Suprapubic skin (tissue), 4 donors: ENCODE results near the gene IPPK. TPM values are rescaled to one million over a fixed set of nuclear protein-coding genes. Genes with fewer than 3 reads are reported as not detected.
"Not testable (repeated sequence)": the region's sequence is repeated elsewhere in the genome, so short reads cannot be mapped to it uniquely, and the experiment has no call there.

Source experiments
- DNase-seq, 2 donors: peaks; one replicate each; pipeline ENCODE4 v3.0.0-alpha.2; 2019; ENCODE audit warnings: low spot score in 2 of 2
- H3K27ac ChIP-seq: fragments of 200-600 bp; sonication (generic); one replicate; pipeline ENCODE4 v1.5.1; 2019
- H3K27me3 ChIP-seq: fragments of 200-600 bp; sonication (generic); one replicate; pipeline ENCODE4 v1.5.1; 2019
- H3K36me3 ChIP-seq: fragments of 200-600 bp; sonication (generic); one replicate; pipeline ENCODE4 v1.5.1; 2019
- H3K4me1 ChIP-seq: fragments of 200-600 bp; sonication (generic); one replicate; pipeline ENCODE4 v1.5.1; 2019
- H3K4me3 ChIP-seq: fragments of 200-600 bp; sonication (generic); one replicate; pipeline ENCODE4 v1.5.1; 2019; ENCODE audit warnings: mild to moderate bottlenecking
- H3K9me3 ChIP-seq: fragments of 200-600 bp; sonication (generic); one replicate; pipeline ENCODE4 v1.5.1; 2019
- CTCF ChIP-seq, 2 donors: fragments of 200-600 bp in 1 of 2; fragments of 450-650 bp in 1 of 2; sonication (generic) in 1 of 2; IDR thresholded peaks; one replicate each; pipeline ENCODE4 v1.5.1; 2016 to 2019; ENCODE audit warnings: antibody characterized with exemption in 2 of 2, mild to moderate bottlenecking in 1 of 2, moderate library complexity in 1 of 2
- EP300 ChIP-seq: sonication (generic); formaldehyde crosslinking; IDR thresholded peaks from one replicate; pipeline ENCODE4 v1.6.1; 2017; ENCODE audit warnings: antibody characterized with exemption
- POLR2A ChIP-seq, 2 donors: fragments of 450-650 bp; IDR thresholded peaks; one replicate each; pipeline ENCODE4 v1.6.1; 2017; ENCODE audit warnings: antibody characterized with exemption in 2 of 2, mild to moderate bottlenecking in 2 of 2, moderate library complexity in 2 of 2
- POLR2AphosphoS5 ChIP-seq, 3 donors: sonication (generic); formaldehyde crosslinking; IDR thresholded peaks; one replicate each; pipeline ENCODE4 v1.6.1; 2017; ENCODE audit warnings: antibody characterized with exemption in 3 of 3
- WGBS: methylation state at CpG from one replicate; pipeline ENCODE4 v1.1.5; 2018; 5-methylcytosine and 5-hydroxymethylcytosine counted together
- total RNA-seq, 4 donors: library from RNA; depleted of rRNA; stranded (reverse); fragments of >200 nt; gene quantifications; one replicate each; pipeline ENCODE4 v1.1.0, GENCODE V29; 2016

IPPK gene
- total RNA-seq, 4 donors from 2014 or later: 45.0 to 53.6 (median 50.0) TPM

- no peak overlapping the region for H3K27ac ChIP-seq
- no peak for TF ChIP-seq EP300
- TF ChIP-seq CTCF (IDR thresholded peaks at IDR 0.05): no peak
- no peak for TF ChIP-seq POLR2AphosphoS5 (IDR thresholded peaks at IDR 0.05)
- TF ChIP-seq POLR2A (IDR thresholded peaks at IDR 0.05): no peak
- no peaks in the 10 kb centered on the region for H3K27me3 ChIP-seq
- 89% methylated on average over 9 of the region's 9 CpGs for WGBS
- DNase-seq: peak; percentile 52 to 67
- H3K4me3 ChIP-seq: no peak overlapping the region
- peaks cover 87% of the 10 kb centered on the region for H3K36me3 ChIP-seq
- H3K9me3 ChIP-seq: no peaks in the 10 kb centered on the region
- H3K4me1 ChIP-seq: peaks cover 15% of the 10 kb centered on the region
These were observed 36.2 kb downstream of the IPPK start for GRCh38 chr9:92633614-92634278.

GRCh38 chr9:92632641-92633040 lies 37.3 kb downstream of the IPPK start:
- TF ChIP-seq POLR2AphosphoS5 (IDR thresholded peaks at IDR 0.05): no peak
- no peak for TF ChIP-seq EP300
- no peak for TF ChIP-seq POLR2A (IDR thresholded peaks at IDR 0.05)
- no peak for TF ChIP-seq CTCF (IDR thresholded peaks at IDR 0.05)
- H3K27ac ChIP-seq: no peak overlapping the region
- peaks cover 82% of the 10 kb centered on the region for H3K36me3 ChIP-seq

GRCh38 chr9:92631452-92632343 lies 38.2 kb downstream of the IPPK start:
- TF ChIP-seq POLR2A (IDR thresholded peaks at IDR 0.05): no peak
- TF ChIP-seq CTCF (IDR thresholded peaks at IDR 0.05): no peak
- TF ChIP-seq POLR2AphosphoS5 (IDR thresholded peaks at IDR 0.05): no peak
- no peak for TF ChIP-seq EP300
- Histone ChIP-seq H3K36me3 (peaks cover 73% of the 10 kb centered on the region), H3K27me3 (no peaks in the 10 kb centered on the region), H3K27ac (no peak overlapping the region), H3K9me3 (no peaks in the 10 kb centered on the region), H3K4me3 (no peak overlapping the region), H3K4me1 (peaks cover 6% of the 10 kb centered on the region)
- 97% methylated on average over 13 of the region's 13 CpGs for WGBS
- DNase-seq: no peak

More at GRCh38 chr9:92632641-92633040, 37.3 kb downstream of the IPPK start:
- Histone ChIP-seq H3K27me3 (no peaks in the 10 kb centered on the region), H3K4me1 (peaks cover 6% of the 10 kb centered on the region), H3K4me3 (no peak overlapping the region), H3K9me3 (no peaks in the 10 kb centered on the region)
- DNase-seq: no peak
- 90% methylated on average over 5 of the region's 5 CpGs for WGBS

- TF ChIP-seq EP300 (no peak), POLR2A (IDR thresholded peaks at IDR 0.05) (no peak), POLR2AphosphoS5 (IDR thresholded peaks at IDR 0.05) (no peak), CTCF (IDR thresholded peaks at IDR 0.05) (no peak)
- DNase-seq: no peak
- Histone ChIP-seq H3K4me3 (no peak overlapping the region), H3K27me3 (no peaks in the 10 kb centered on the region), H3K4me1 (no peaks in the 10 kb centered on the region), H3K36me3 (peaks cover 57% of the 10 kb centered on the region), H3K9me3 (no peaks in the 10 kb centered on the region), H3K27ac (no peak overlapping the region)
- 72% methylated on average over 5 of the region's 5 CpGs for WGBS
These were observed 42.3 kb downstream of the IPPK start for GRCh38 chr9:92627651-92628050.

- no peaks in the 10 kb centered on the region for H3K9me3 ChIP-seq
- no peak for DNase-seq
- no peak overlapping the region for H3K27ac ChIP-seq
- no peak overlapping the region for H3K4me3 ChIP-seq
- peaks cover 6% of the 10 kb centered on the region for H3K4me1 ChIP-seq
- peaks cover 45% of the 10 kb centered on the region for H3K36me3 ChIP-seq
- H3K27me3 ChIP-seq: no peaks in the 10 kb centered on the region
- no peak for TF ChIP-seq POLR2AphosphoS5 (IDR thresholded peaks at IDR 0.05)
- TF ChIP-seq CTCF (IDR thresholded peaks at IDR 0.05): no peak
- no peak for TF ChIP-seq POLR2A (IDR thresholded peaks at IDR 0.05)
- no peak for TF ChIP-seq EP300
These were observed 43.4 kb downstream of the IPPK start for GRCh38 chr9:92626484-92626883.

GRCh38 chr9:92623936-92624335 lies 46.0 kb downstream of the IPPK start:
- H3K4me3 ChIP-seq, H3K27ac ChIP-seq, H3K9me3 ChIP-seq, H3K27me3 ChIP-seq, DNase-seq, H3K4me1 ChIP-seq: not testable (repeated sequence)
- whole genome bisulfite sequencing: 90% methylated on average over 2 of the region's 3 CpGs
- H3K36me3 ChIP-seq: peaks cover 43% of the 10 kb centered on the region
